ENCODE measurements around the gene LUC7L3.

The LUC7L3 gene

DNA sequence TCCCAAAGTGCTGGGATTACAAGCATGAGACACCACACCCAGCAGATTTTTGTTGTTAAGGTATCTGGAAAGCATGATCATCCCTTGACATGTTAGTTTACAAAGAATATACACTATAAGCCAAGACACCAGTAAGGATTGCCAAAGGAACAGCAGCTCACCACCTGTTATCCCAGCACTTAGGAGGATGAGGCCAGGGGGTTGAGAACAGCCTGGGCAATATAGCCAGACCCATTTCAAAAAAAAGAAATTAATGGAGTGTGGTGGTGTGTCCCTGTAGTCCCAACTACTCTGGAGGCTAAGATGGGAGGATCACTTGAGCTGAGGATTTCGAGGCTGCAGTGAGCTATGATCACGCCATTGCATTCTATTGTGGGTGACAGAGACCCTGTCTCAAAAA lies 42.8 kb downstream of the LUC7L3 start:
- DNase-seq (no peak), ATAC-seq (no peak)

DNA sequence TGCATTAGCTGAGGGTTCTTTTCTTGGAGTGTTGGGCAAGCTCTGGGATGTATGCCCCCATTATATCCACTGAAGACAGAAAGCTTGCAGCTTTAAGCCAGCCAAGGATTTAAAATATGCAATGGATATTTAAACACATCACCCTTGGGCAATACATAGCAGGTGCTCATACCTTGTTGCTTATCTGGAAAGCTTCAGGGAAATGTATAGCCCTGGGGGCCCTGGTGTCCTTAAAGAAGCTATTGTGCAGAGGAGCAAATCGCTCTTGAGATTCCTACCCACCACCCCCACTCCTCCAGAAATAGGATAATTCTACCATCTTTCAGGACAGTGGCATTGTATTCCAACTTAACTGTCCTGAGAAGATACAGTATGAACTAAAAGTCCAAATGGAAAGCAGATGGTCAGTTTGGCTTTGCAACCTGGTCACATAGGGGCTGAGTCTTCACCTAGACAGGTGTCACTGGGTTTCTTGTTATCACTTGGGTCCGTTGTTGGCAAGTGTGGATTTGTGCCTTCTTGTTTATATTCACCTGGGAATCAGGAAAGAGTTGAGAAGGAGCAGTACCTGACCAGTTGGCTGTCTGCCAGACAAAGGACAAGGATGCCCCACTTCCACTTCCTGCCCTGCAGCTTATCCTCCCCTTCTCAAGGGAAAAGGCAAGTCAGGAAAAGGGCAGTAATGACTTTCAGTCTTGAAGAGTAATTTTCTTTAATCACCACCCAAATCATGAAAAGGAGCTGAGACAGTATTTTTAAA lies 44.5 kb downstream of the LUC7L3 start:
- ATAC-seq (no peak), DNase-seq (no peak)

DNA sequence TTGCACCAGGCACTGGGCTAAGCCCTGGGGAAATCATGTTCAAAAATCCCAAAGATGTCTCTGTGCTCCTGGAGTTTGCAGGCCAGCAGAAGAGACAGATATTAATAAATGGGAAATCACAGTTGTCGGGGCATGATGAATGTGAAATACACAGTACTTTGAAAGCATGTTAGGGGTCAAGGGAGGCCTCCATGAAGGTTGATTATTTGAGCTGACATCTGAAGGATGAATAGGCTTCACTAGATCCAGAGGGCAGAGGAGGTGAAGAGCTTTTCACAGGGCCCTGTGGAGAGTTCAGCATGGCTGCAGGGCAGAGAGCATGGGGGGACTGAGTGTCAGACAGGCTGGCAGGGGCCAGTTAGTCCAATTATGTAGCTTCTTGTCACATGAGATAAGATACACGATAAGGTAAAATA lies 45.3 kb downstream of the LUC7L3 start:
- DNase-seq (no peak), ATAC-seq (no peak)

DNA sequence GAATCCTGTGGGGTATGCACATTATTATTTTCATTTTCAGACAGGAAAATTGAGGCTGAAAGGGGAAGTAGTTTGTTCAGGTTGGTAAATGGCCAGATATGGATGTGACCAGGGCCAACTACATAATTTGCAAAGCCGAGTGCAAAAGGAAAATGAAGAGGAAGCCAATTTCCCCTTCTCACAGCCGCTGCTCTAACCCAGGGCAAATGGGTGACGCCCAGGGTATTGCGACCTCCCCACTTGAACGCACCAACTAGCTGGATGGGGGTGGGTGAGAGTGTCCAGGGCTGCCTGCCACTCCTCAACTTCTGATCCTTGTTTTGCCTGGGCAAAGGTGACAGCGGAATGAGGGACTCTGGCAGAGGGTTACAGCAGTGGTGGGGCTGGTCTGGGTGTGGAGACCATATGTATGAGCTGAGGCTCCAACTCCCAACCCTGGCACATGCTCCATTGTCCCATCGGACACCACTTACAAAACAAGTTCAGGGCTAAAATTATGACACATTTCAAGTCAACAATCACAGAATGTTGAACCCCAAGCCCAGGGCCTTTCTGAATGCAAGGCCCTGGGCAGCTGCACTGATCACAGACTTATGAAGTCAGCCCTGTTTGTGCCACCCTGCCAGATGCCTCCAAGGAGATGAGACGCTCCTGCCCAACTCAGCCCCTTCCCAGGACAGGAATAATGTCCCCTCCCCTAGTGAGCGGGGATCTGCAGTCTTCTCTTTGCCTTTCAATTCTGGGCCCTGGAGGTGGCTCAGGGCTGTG lies 46.2 kb downstream of the LUC7L3 start:
- no peak for ATAC-seq
- DNase-seq, result no peak

DNA sequence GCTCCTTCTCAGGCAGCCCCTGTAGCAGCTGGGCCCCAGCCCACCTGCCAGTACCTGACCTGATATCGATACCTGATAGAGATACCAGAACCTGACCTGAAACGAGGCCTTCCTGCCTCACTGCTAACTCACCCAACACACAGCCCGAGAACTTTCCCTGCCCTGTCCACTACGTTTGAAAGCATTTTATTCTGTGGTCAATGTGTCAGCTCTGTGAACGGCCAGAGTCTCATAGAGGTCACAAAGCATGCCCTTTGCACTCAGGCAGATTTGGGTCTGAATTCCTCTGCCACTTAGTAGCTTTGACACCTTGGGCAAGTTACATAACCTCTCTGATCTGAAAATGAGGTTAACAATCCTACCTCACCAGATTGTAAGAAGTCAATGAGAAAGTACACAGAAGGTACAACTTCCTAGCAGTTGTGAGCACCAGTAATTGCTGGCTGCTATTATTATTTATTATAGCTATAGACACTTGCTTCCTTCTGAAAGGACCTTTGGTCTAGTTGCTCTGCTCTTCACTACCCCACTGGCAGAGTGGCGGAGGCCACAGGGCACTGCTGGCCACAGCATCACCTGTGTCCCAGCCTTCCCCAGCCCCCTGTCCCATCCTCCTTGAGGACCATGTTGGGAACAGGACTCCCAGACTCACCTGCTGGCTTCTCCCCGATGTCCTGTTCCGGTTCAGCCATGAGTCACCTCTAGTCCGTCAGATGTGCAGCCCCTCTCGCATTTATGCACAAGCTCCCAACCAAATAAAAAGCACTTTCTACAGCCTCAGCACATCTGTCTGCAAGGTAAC lies 47.0 kb downstream of the LUC7L3 start:
- ATAC-seq (no peak), DNase-seq (no peak)

DNA sequence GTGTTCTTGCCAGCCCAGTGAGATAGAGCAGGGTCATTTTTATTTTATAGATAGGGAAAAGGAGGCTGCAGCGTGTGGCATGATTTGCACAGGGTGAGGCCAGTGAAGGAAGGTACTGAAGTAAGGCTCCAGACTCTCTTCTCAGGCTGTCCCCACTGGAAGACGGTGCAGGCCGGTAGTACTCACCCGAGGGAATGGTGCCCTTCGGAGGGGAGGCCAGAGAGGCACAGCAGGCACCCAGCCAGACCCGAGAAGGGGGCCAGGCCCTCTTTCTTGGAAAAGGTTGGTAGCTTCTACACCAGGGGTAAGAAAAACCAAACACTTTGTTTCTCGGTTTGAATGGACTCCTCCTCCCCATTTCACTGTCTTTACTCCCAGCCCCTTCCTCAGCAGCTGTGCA lies 47.6 kb downstream of the LUC7L3 start:
- DNase-seq (no peak), ATAC-seq (no peak)

DNA sequence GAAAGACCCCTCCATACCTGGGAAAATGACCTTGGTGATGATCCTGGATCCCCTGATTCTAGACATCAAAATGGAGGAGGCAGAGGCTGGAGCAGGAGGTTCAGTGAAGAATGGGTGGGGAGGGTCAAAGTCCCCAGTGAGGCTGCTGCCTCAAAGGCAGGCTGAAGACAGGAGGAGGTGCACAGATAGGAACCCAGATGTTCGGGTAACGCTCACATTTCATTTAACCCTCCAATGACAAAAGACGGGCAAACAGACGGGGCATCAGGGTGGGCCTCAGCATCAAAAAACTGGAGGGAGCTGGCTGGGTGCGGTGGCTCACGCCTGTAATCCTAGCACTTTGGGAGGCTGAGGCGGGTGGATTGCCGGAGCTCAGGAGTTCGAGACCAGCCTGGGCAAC lies 48.0 kb downstream of the LUC7L3 start, which contains the start of gene ANKRD40CL:
Gene ANKRD40CL (minus strand): TSS at position 73 of the 400 bp plus-strand sequence. CDS start 605 bp downstream, outside the sequence.
- DNase-seq, result no peak
- ATAC-seq, result no peak

DNA sequence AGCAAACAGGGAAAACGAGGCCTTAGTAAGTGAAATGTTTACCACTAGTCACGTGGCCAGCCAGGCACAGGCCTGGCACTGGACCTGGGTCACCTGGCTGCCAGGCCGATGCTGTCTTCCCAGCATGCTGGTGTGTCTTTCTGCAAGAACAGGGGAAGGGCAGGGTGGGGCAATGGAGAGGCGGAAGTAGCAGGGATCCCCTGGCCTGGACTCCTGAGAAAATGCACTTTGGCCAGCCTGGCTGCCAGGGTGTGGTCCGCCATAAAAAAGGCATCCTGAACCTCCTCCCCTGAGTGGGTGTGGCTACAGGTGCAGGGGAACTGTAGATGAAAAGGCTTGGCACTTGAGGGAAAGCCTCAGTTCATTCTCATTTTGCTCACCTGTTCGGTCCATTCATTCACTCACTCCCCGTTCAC lies 49.0 kb downstream of the LUC7L3 start:
- no peak for ATAC-seq
- DNase-seq, result no peak

DNA sequence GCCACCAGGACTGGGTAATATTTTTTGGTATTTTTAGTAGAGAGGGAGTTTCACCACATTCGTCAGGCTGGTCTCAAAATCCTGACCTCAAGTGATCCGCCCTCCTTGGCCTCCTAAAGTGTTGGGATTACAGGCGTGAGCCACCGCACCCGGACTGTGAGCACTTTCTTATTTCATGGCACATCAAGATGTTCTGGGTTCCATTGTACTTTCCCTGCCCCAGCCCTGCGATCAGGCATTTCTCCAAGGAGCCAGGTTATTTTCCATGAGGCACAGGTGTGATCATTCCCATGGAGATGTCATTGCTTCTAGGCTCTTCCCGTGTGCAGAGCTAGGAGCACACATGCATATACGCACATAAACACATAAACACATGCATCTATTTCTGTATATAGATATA lies 50.5 kb downstream of the LUC7L3 start:
- DNase-seq (no peak), ATAC-seq (no peak)

DNA sequence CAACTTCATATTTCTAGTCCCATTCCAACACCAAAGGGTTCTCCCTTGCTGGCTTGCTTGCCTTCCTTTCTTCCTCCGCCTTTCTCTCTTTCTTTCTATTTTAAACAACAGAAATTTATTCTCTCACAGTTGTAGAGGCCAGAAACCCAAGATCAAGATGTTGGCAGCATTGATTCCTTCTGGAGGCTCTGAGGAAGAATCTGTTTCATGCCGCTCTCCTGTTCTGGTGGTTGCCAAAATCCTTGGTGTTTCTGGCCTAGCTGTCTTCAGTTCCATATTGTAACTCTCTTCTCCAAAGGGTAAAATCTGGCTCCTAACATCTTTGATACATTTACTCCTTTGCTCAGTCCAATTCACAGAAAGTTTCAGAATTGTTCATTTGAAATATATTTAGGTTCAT lies 50.9 kb downstream of the LUC7L3 start:
- DNase-seq, result no peak
- ATAC-seq, result no peak

DNA sequence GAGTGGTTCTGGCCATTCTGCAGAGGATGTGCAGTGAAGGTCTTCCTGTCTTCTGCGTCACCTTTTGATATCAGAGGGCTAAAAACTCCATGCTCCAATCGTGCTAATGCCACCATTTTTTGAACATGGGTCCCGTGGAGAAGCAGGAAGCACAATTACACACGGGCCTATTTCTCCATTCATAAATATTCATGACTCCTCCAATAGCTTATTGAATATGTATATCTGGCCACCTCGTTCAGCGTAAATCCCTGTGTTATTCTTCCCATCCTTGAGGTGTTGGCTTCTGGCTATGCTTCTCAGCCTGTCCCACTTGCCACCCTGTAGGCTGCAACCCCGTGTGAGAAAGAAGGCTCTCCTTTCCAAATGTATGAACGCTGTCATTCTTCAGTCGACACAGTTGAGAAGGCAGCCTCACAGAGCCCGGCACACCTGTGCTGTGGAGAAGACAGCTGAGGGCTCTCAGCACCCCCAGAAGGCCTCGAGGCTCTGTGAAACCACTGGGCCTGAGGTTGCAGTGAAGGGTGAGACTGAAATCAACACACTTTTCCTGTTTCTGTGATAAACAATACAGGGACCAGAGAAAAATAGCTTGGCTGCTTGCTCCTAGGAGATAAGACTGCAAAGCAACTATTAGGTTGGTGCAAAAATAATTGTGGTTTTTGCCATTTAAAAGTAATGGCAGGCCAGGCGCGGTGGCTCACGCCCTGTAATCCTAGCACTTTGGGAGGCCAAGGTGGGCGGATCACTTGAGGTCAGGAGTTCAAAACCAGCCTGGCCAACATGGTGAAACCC lies 52.8 kb downstream of the LUC7L3 start:
- ATAC-seq (no peak), DNase-seq (no peak)

DNA sequence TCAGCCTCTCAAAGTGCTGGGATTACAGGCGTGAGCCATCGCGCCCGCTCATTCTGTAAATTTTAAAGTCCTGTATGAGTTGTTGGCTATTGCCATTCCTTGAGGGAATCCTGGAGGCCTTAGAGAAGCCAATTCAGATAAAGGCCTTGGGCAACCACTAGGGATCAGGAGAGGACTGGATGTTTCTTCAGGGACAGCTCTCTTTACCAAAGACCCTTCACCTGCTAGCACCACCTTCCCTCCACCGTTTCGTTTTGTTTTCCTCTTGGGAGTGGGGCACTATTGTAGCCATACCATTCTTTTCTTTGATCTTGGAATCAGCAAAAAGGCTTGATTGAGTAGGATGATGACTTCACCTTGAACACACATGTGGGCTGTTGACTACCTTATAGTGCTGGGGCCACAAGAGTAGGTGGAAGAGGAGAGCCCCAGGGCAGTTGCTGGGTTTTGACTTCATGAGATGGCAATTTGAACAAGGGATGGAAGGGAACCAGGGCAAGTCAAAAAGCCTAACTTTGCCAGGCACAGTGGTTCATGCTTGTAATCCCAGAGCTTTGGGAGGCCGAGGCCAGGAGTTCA lies 54.9 kb downstream of the LUC7L3 start:
- no peak for DNase-seq
- ATAC-seq, result no peak

DNA sequence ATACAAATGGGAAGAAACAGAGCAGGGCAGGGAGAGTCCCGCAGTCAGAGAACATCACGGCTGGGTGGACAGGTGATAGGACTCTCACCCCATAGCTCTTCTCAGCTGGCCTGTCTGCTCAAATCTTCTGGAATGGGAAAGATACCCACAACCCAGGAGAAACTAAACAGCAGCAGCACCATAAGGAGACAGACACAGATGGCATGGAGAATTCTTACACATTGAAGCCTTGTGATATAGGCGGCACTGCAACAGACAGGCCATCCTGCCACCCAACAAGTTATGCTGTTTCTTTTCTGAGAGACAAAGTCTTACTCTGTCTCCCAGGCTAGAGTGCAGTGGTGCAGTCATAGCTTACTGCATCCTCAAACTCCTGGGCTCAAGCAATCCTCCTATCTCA lies 56.5 kb downstream of the LUC7L3 start:
- ATAC-seq (no peak), DNase-seq (no peak)

DNA sequence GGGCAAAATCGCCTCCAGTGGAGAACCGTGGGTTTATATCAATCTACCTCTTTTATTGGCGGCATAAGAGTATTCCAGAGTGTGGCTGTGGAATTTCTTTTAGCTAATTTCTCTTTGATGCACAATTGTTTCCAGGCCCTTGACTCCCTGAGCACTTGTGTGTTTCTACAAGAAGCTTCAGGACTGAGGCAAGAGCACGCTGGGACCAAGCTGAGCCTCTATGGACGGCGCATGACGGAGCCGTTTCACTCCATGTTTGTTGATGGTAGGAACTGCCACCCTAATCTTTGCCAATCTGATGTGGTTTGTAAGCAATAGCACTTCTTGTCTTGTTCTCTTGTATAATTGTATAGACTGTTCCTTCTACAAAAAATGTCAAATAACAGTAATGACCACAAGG lies 59.1 kb downstream of the LUC7L3 start:
- DNase-seq, result no peak
- no peak for ATAC-seq

DNA sequence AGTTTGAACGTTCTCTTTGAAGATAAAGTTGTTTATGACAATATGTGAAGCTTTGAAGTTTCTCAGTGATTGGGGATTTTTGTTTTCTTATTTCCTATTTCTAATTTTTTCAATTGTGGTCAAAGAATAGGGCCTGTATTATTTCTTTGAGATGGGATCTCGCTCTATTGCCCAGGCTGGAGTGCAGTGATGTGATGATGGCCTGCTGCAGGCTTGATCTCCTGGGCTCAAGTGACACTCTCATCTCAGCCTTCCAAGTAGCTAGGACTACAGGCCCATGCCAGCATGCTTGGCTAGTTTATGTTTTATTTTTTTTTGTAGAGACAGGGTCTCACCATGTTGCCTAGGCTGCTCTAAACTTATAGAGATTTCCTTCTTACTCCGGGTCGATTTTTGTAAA lies 59.6 kb downstream of the LUC7L3 start:
- ATAC-seq, result no peak
- no peak for DNase-seq

DNA sequence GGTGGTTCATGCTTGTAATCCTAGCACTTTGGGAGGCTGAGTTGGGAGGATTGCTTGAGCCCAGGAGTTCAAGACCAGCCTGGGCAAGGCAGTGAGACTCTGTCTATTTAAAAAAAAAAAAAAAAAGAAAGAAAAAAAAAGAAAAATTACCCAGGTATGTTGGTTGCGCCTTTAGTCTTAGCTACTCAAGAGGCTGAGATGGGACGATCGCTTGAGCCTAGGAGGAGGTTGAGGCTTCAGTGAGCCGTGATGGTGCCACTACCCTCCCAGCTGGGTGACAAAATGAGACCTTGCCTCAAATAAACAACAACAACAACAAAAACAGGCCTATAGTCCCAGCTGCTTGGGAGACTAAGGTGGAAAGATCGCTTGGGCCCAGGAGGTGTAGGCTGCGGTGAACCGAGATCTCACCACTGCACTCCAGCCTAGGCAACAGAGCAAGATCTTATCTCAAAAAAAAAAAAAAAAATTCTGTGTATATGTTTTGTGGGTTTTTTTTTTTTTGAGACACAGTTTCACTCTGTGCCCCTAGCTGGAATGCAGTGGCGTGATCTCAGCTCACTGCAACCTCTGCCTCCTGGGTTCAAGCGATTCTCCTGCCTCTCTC lies 60.4 kb downstream of the LUC7L3 start:
- no peak for DNase-seq
- peak; percentile 41 for ATAC-seq

DNA sequence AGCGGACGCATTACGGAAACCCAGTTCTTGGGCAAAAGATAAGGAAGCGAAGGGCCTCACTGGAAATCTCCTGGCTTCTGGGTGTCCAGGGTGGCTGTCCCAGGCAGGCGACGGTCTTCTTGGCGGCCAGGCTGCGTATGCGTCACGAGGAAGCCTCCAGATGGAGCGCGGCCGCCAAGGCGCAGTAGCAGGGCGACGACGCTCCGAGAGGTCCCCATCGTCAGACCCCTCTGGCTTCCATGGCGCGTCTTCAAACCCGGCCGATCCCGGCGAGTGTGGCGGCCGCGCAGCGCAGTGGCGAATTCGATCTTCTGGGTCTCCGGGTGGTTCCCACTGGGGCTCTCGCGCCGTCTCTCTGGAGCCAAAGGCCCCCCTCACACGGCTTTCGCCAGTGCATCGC lies 61.8 kb downstream of the LUC7L3 start:
- ATAC-seq (no peak), DNase-seq (no peak)

DNA sequence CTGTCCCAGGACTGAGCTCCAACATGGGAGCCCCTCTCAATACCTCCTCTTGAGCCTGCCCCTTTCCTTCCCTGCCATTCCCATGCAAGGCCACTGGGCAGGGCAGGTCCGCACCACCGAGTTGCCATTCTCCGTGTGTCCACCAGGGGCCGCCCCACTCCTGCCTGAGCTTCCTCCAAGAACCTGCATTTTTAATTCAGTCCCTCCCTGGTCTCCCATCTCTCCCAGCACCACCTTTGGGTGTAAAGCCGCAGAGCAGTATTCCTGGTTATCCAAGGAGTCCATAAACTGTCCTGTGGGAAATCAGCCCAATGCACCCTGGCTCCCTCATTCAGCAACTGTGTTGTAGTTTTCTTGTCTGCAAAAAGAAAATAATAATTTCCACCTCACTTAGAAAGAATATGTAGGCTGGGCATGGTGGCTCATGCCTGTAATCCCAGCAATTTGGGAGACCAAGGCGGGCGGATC lies 63.8 kb downstream of the LUC7L3 start:
- ATAC-seq (peak; percentile 80), DNase-seq (peak; percentile 85)

DNA sequence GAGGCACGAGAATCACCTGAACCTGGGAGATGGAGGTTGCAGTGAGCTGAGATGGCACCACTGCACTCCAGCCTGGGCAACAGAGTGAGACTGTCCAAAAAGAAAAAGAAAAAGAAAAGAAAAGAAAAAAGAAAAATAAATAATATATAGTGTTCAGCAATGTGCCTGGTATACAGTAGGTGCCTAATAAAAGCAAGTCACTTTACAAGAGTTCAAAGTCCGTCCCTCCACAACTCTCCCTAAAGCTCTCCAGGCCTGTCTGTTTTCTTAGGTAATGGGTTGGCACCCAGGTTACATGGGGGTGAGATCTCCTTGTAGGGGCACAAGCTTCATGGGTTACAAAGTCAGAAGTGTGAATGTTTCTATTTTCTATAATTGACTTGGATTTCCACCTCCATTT lies 64.5 kb downstream of the LUC7L3 start:
- no peak for ATAC-seq
- DNase-seq, result no peak

DNA sequence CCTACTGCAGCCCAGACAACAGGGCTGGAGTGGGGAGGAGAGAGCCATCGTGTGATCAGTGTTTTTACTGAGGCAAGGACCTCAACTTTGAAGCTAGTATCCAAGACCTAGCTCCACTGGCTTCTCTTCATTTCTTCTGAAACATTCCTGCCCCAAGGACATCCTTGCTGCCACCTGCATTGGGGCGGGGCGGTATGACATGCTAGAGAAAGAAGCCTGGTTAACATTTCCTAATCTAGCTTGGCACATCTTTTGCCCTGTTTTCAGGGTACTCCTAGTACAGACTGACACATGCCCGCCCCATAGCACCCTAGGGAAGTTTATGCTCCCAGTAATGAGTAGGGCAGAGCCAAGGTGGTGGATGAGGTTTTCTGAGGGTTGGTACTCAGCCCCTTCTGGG lies 65.7 kb downstream of the LUC7L3 start:
- ATAC-seq (no peak), DNase-seq (no peak)

DNA sequence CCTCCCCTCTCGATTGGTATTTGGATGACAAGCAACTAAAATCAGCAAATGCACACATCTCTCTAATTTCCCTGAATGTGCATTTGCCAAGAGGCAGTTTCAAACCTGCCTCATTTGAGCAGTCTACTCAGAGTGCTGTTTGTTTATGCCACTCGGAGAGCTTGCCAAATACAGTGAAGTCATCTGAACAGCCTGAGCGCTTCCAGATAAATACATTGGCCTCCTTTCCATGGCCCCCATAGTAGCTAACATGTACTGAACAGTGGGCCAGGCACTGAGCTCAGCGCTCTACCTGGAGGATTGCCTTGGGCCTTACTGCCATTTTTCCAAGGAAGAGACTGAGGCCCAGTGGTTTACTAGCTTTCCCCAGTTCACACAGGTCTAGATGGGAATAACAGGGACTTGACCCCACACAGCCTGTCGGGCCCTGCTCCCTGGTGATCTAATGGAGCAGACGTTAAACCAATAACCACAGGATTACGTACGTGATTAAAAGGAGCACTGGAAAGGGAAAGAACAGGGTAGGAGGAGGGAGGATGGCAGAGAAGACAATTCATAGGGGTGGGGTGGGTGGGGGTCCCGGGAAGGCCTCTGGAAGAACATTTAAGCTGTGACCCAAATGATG lies 66.7 kb downstream of the LUC7L3 start:
- DNase-seq (no peak), ATAC-seq (no peak)

Measured in stimulated activated naive CD8-positive, alpha-beta T cell treated with anti-CD3 and anti-CD28 coated beads, Interleukin-15, Interleukin-2, amounts not matched to agents 100 U/mL and 50 U/mL, for 24 hours (primary cell).